Measurements from ENCODE around the gene RNF220. TPM values are rescaled to one million over a fixed set of nuclear protein-coding genes. Genes with fewer than 3 reads are reported as not detected.
"Not testable (repeated sequence)": the region's sequence is repeated elsewhere in the genome, so short reads cannot be mapped to it uniquely, and the experiment has no call there.

RNF220 gene
- total RNA-seq, 1 experiment from 2014 or later = 68.7 TPM

DNA sequence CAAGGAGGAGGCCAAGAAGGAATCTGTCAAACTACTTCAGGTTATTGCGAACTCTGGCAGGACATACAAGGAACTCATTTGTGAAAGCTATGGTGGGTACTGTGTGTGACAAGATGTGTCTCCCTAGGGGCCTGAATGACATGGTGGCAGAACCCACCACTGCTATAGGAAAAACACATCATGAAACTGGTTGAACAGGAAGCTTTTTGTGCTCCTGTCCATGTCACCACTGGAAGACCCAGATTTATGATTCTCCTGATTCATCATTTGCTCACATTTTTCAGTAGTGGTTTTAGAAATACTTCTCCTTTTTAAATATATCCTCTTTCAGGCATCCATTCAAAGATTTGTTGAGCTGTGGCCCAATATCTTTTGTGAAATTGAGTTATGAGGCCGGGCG lies 293.1 kb downstream of the RNF220 start:
- CTCF ChIA-PET = interaction anchor here (0.5 to 1.8 kb wide), 3 partner anchors 29 to 45 kb away, joined by 3 to 8 read pairs (median 5); no protein-coding TSS in a partner anchor
- Mint-ChIP-seq H3K36me3 (ENCODE audit: insufficient read depth, unreplicated experiment) (no peaks in the 10 kb centered on the region), H3K4me3 (ENCODE audit: low read depth, unreplicated experiment) (no peak overlapping the region), H3K27me3 (ENCODE audit: unreplicated experiment) (no peaks in the 10 kb centered on the region), H3K4me1 (ENCODE audit: low read depth, unreplicated experiment) (peaks cover 7% of the 10 kb centered on the region), H3K9me3 (ENCODE audit: low read depth, unreplicated experiment) (no peaks in the 10 kb centered on the region), H3K27ac (ENCODE audit: unreplicated experiment) (no peak overlapping the region)
- no TSS peak for BruUV-seq (replicated peaks)
- intact Hi-C loops (cut with micrococcal nuclease; ENCODE audit: unreplicated experiment) = no loop called here
- TF ChIP-seq, protein P1, sequence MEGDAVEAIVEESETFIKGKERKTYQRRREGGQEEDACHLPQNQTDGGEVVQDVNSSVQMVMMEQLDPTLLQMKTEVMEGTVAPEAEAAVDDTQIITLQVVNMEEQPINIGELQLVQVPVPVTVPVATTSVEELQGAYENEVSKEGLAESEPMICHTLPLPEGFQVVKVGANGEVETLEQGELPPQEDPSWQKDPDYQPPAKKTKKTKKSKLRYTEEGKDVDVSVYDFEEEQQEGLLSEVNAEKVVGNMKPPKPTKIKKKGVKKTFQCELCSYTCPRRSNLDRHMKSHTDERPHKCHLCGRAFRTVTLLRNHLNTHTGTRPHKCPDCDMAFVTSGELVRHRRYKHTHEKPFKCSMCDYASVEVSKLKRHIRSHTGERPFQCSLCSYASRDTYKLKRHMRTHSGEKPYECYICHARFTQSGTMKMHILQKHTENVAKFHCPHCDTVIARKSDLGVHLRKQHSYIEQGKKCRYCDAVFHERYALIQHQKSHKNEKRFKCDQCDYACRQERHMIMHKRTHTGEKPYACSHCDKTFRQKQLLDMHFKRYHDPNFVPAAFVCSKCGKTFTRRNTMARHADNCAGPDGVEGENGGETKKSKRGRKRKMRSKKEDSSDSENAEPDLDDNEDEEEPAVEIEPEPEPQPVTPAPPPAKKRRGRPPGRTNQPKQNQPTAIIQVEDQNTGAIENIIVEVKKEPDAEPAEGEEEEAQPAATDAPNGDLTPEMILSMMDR (IDR thresholded peaks at IDR 0.05; ENCODE audit: unreplicated experiment) = no peak
- DNase-seq = no peak

DNA sequence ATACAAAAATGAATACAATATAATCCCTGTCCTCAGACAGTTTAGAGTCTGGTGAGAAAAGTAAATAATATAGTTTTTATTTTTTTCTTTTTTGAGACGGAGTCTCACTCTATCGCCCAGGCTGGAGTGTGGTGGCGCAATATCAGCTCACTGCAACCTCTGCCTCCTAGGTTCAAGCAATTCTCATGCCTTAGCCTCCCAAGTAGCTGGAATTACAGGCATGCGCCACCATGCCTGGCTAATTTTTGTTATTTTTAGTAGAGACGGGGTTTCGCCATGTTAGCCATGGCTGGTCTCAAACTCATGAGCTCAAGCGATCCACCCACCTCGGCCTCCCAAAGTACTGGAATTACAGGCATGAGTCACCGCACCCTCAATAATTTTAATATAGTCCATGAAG lies 294.3 kb downstream of the RNF220 start:
- H3K9me3 Mint-ChIP-seq (ENCODE audit: low read depth, unreplicated experiment); intact Hi-C loops (cut with micrococcal nuclease; ENCODE audit: unreplicated experiment); BruUV-seq (replicated peaks); DNase-seq; H3K4me3 Mint-ChIP-seq (ENCODE audit: low read depth, unreplicated experiment); H3K4me1 Mint-ChIP-seq (ENCODE audit: low read depth, unreplicated experiment); H3K27ac Mint-ChIP-seq (ENCODE audit: unreplicated experiment); H3K27me3 Mint-ChIP-seq (ENCODE audit: unreplicated experiment); H3K36me3 Mint-ChIP-seq (ENCODE audit: insufficient read depth, unreplicated experiment): not testable (repeated sequence)
- CTCF ChIA-PET = interaction anchor here (0.7 kb wide), 1 partner anchor 14 kb away, joined by 7 read pairs; no protein-coding TSS in a partner anchor

DNA sequence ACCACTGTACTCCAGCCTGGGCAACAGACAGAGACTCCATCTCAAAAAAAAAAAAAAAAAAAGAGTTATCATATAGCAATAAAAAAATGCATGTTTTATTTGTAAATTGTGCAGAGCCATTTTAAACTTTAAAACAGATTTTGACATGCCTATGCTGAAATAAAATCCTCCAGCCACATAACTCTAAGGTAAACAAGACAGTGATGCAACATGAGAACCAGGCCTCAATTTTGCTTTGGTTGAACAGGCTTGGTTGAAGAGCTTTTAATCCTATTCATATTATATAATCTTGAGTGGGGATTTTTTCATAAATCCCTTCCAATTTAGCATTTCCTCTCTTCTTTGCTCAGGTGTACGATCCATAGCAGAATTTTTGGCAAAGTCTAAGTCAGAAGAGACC lies 295.5 kb downstream of the RNF220 start:
- no peaks in the 10 kb centered on the region for H3K9me3 Mint-ChIP-seq (ENCODE audit: low read depth, unreplicated experiment)
- BruUV-seq (replicated peaks) = no TSS peak
- intact Hi-C loops (cut with micrococcal nuclease; ENCODE audit: unreplicated experiment) = no loop called here
- H3K4me3 Mint-ChIP-seq (ENCODE audit: low read depth, unreplicated experiment) = no peak overlapping the region
- no peak overlapping the region for H3K27ac Mint-ChIP-seq (ENCODE audit: unreplicated experiment)
- TF ChIP-seq, protein P1 (IDR thresholded peaks at IDR 0.05; ENCODE audit: unreplicated experiment) = no peak
- peaks cover 7% of the 10 kb centered on the region for H3K4me1 Mint-ChIP-seq (ENCODE audit: low read depth, unreplicated experiment)
- DNase-seq = no peak
- no peaks in the 10 kb centered on the region for H3K27me3 Mint-ChIP-seq (ENCODE audit: unreplicated experiment)
- no peaks in the 10 kb centered on the region for H3K36me3 Mint-ChIP-seq (ENCODE audit: insufficient read depth, unreplicated experiment)
- CTCF ChIA-PET = no interaction called here

GRCh38 chr1:44701141-44701573 lies 296.1 kb downstream of the RNF220 start:
- CTCF ChIA-PET = no interaction called here
- DNase-seq = no peak
- TF ChIP-seq, protein P1 (IDR thresholded peaks at IDR 0.05; ENCODE audit: unreplicated experiment) = no peak
- Mint-ChIP-seq H3K9me3 (ENCODE audit: low read depth, unreplicated experiment) (no peaks in the 10 kb centered on the region), H3K4me1 (ENCODE audit: low read depth, unreplicated experiment) (peaks cover 7% of the 10 kb centered on the region), H3K36me3 (ENCODE audit: insufficient read depth, unreplicated experiment) (no peaks in the 10 kb centered on the region), H3K27ac (ENCODE audit: unreplicated experiment) (no peak overlapping the region), H3K4me3 (ENCODE audit: low read depth, unreplicated experiment) (no peak overlapping the region), H3K27me3 (ENCODE audit: unreplicated experiment) (no peaks in the 10 kb centered on the region)
- BruUV-seq (replicated peaks) = no TSS peak
- intact Hi-C loops (cut with micrococcal nuclease; ENCODE audit: unreplicated experiment) = no loop called here

Small RNA genes within 50 kb of the gene (microRNA-seq; reads per million reads assigned to microRNA genes)
- not detected for gene MIR5584

Other genes starting within 250 kb of the RNF220 start
- 40.9 and 42.9 TPM in 2 replicates for gene DMAP1, start 191.8 kb upstream of the RNF220 start, total RNA-seq (2022)
- 65.9 and 71.4 TPM in 2 replicates for gene ERI3, start 50.0 kb upstream of the RNF220 start, total RNA-seq (2022)